Bronchial epithelial cell (primary cell): ENCODE data around the gene FFAR1. TPM values are rescaled to one million over a fixed set of nuclear protein-coding genes. Genes with fewer than 3 reads are reported as not detected.

ENCODE experiments used
- DNase-seq: peaks from one replicate; pipeline ENCODE4 v3.0.0-alpha.2; 2010; ENCODE audit warnings: low read depth
- FAIRE-seq: peaks from 2 replicates; lab custom pipeline; 2011; peaks lifted over from hg19 to GRCh38; lab: Jason Lieb, UNC
- H3K27me3 ChIP-seq: 2 replicates; pipeline ENCODE4 v1.5.1; 2011; ENCODE audit warnings: low read length; ENCODE audit not compliant: control insufficient read depth, insufficient read depth
- H3K36me3 ChIP-seq: 2 replicates; pipeline ENCODE4 v1.5.1; 2011; ENCODE audit warnings: low read length; ENCODE audit not compliant: control insufficient read depth, insufficient read depth
- H3K4me3 ChIP-seq: 2 replicates; pipeline ENCODE4 v1.5.1; 2011; ENCODE audit warnings: mild to moderate bottlenecking, low read depth, low read length, control low read depth
- CTCF ChIP-seq: IDR thresholded peaks from 2 replicates; pipeline ENCODE4 v1.5.1; 2011; ENCODE audit warnings: mild to moderate bottlenecking, moderate library complexity, low read length, control low read depth, inconsistent platforms; ENCODE audit not compliant: insufficient read depth, severe bottlenecking
- total RNA-seq: library from RNA; depleted of rRNA; stranded (reverse); fragments of >200 nt; gene quantifications from 2 replicates; pipeline ENCODE4 v1.2.1, GENCODE V29; 2014

FFAR1 gene
- total RNA-seq, 1 donor from 2014 or later, result not detected

- no peak for FAIRE-seq
- no peak for TF ChIP-seq CTCF
- DNase-seq, result no peak
- Histone ChIP-seq H3K36me3 (no peaks in the 10 kb centered on the region), H3K27me3 (no peaks in the 10 kb centered on the region), H3K4me3 (no peak overlapping the region)
These were observed 9.8 kb upstream of the FFAR1 start for GRCh38 chr19:35337984-35338296.

GRCh38 chr19:35340431-35340830, 7.3 kb upstream of the FFAR1 start:
- no peaks in the 10 kb centered on the region for H3K36me3 ChIP-seq
- FAIRE-seq (no peak), DNase-seq (no peak)
- no peak overlapping the region for H3K4me3 ChIP-seq
- TF ChIP-seq CTCF, result no peak
- no peaks in the 10 kb centered on the region for H3K27me3 ChIP-seq

- no peak for TF ChIP-seq CTCF
- H3K27me3 ChIP-seq, result no peaks in the 10 kb centered on the region
- no peaks in the 10 kb centered on the region for H3K36me3 ChIP-seq
- no peak overlapping the region for H3K4me3 ChIP-seq
- no peak for DNase-seq
- FAIRE-seq, result no peak
These were observed 6.7 kb upstream of the FFAR1 start for GRCh38 chr19:35341006-35341405.

- FAIRE-seq (no peak), DNase-seq (no peak)
- no peak overlapping the region for H3K4me3 ChIP-seq
- TF ChIP-seq CTCF, result no peak
- no peaks in the 10 kb centered on the region for H3K27me3 ChIP-seq
- no peaks in the 10 kb centered on the region for H3K36me3 ChIP-seq
These were observed 6.0 kb upstream of the FFAR1 start for GRCh38 chr19:35341565-35342225.

- Histone ChIP-seq H3K36me3 (no peaks in the 10 kb centered on the region), H3K4me3 (no peak overlapping the region), H3K27me3 (no peaks in the 10 kb centered on the region)
- FAIRE-seq (no peak), DNase-seq (no peak)
- no peak for TF ChIP-seq CTCF
These were observed 5.3 kb upstream of the FFAR1 start for GRCh38 chr19:35342430-35342829.

GRCh38 chr19:35344511-35345031, 3.1 kb upstream of the FFAR1 start:
- H3K4me3 ChIP-seq, result no peak overlapping the region
- no peaks in the 10 kb centered on the region for H3K27me3 ChIP-seq
- FAIRE-seq (no peak), DNase-seq (no peak)
- no peaks in the 10 kb centered on the region for H3K36me3 ChIP-seq
- TF ChIP-seq CTCF, result no peak
